GM12878 (cell line): Measurements from ENCODE around the gene CFAP45. TPM values are rescaled to one million over a fixed set of nuclear protein-coding genes. Genes with fewer than 3 reads are reported as not detected.

Experiments
- CBX5 ChIP-seq: sonication (generic); IDR thresholded peaks from 2 replicates; pipeline ENCODE4 v1.6.1; 2016; ENCODE audit warnings: low read depth, moderate library complexity, mild to moderate bottlenecking, inconsistent platforms
- IRF4 ChIP-seq: IDR thresholded peaks from 2 replicates; pipeline ENCODE4 v1.6.1; 2011; ENCODE audit warnings: low read depth, low read length
- MEF2B ChIP-seq: fragments of 450-650 bp; IDR thresholded peaks from 2 replicates; pipeline ENCODE4 v1.6.1; 2018; ENCODE audit warnings: mild to moderate bottlenecking, moderate library complexity; ENCODE audit not compliant: partially characterized antibody, poor library complexity, severe bottlenecking
- MYC ChIP-seq: IDR thresholded peaks from 2 replicates; pipeline ENCODE4 v1.6.1; 2011; ENCODE audit warnings: mild to moderate bottlenecking, low read length, moderate library complexity, inconsistent platforms; ENCODE audit not compliant: insufficient read depth, insufficient replicate concordance, insufficient read length, severe bottlenecking
- POU2F2 ChIP-seq: IDR thresholded peaks from 3 replicates; pipeline ENCODE4 v1.6.1; 2011; ENCODE audit warnings: low read depth, mild to moderate bottlenecking, low read length, borderline replicate concordance
- SREBF1 ChIP-seq: IDR thresholded peaks from 2 replicates; pipeline ENCODE4 v1.6.1; 2012; ENCODE audit warnings: mild to moderate bottlenecking, low read length
- TCF7 ChIP-seq: IDR thresholded peaks from 2 replicates; pipeline ENCODE4 v1.6.1; 2014; ENCODE audit warnings: antibody characterized with exemption, borderline replicate concordance
- polyA plus RNA-seq, 11 experiments: library from polyadenylated mRNA; depleted of rRNA in 4 of 11; unstranded in 6 of 11; stranded (reverse) in 5 of 11; fragments of >200 nt; fragmentation: Nextera tagmentation in 4 of 11; fragmentation: Illumina TruSeq in 1 of 11; extraction: Ambion mirVana in 4 of 11; extraction: Trizol in 1 of 11; gene quantifications; 1 replicate in 1 of 11; 2 replicates in 10 of 11; pipeline versions ENCODE4 v1.2.1 to v1.2.3, GENCODE V29; 2011 to 2016; ENCODE audit warnings: inconsistent platforms in 2 of 11, missing spikeins in 2 of 11, low read depth in 1 of 11
- total RNA-seq, 4 experiments: library from RNA; depleted of rRNA in 3 of 4; stranded (reverse); fragments of >200 nt in 3 of 4; fragmentation: Illumina TruSeq in 1 of 4; extraction: Trizol in 1 of 4; gene quantifications; 2 replicates each; pipeline versions ENCODE4 v1.2.1 to v1.2.3, GENCODE V29; 2013 to 2021
- TF ChIP-seq, protein P1 (sequence below): fragments of 150-350 bp; IDR thresholded peaks from 2 replicates; pipeline ENCODE4 v1.6.1; 2014; ENCODE audit warnings: mild to moderate bottlenecking, low read depth, low read length
- TF ChIP-seq, protein P2 (sequence below), 3 experiments: IDR thresholded peaks in 2 of 3; conservative IDR thresholded peaks in 1 of 3; 2 replicates each; pipeline ENCODE4 v1.5.1; 2011; ENCODE audit warnings: low read depth in 3 of 3, low read length in 3 of 3, mild to moderate bottlenecking in 3 of 3, control low read depth in 2 of 3, moderate library complexity in 2 of 3, inconsistent platforms in 1 of 3, mixed read lengths in 1 of 3; ENCODE audit not compliant: control insufficient read depth in 2 of 3, insufficient read depth in 1 of 3; ENCODE audit errors: extremely low read depth in 1 of 3
- TF ChIP-seq, protein P3 (sequence below): fragments of 450-650 bp; IDR thresholded peaks from 2 replicates; pipeline ENCODE4 v1.6.1; 2014; ENCODE audit warnings: mild to moderate bottlenecking

The CFAP45 gene
- total and polyA plus RNA-seq, 10 of the 15 experiments (the other 5 are each of a cell fraction or from before 2014, with no cell fraction given), result 0.43 to 0.91 (median 0.67) TPM

DNA sequence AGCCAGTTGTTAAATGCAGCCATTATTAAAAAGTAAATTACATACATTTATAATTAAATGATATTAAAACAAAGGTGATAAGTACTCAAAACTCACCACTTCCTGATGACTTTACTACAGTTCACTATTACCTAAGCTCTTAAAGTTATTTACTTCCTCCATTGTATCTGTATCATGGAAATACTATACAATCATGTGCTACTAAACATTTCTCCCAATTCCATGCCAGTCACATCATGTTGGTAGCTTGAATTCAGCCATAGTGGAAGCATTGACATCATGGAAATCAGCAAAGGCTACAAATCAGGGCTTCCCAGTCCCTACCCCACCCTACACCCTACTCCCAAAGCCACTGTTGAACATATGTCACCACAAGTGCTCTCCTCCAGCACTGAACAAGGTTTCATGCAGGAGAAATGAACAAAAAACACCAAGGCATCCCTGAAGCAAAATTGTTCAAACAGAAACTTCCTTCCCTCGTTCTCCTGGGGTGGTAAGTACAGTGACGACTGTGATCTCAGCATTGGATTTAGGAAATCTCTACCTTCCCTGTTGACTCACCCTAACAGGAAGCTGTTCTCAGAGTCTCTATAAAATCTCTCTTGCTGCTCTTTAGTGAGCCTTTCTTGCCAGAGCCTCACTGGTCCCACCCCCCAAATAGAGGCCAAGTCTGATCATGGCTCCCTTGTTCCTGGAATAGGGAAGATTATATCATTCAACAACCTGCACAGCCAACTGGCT is 50.2 kb downstream of the CFAP45 start (continued):
- no peak for TF ChIP-seq MEF2B
- no peak for TF ChIP-seq CBX5
- TF ChIP-seq, protein P1, sequence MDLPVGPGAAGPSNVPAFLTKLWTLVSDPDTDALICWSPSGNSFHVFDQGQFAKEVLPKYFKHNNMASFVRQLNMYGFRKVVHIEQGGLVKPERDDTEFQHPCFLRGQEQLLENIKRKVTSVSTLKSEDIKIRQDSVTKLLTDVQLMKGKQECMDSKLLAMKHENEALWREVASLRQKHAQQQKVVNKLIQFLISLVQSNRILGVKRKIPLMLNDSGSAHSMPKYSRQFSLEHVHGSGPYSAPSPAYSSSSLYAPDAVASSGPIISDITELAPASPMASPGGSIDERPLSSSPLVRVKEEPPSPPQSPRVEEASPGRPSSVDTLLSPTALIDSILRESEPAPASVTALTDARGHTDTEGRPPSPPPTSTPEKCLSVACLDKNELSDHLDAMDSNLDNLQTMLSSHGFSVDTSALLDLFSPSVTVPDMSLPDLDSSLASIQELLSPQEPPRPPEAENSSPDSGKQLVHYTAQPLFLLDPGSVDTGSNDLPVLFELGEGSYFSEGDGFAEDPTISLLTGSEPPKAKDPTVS, result no peak
- no peak for TF ChIP-seq TCF7
- no peak for TF ChIP-seq IRF4
- TF ChIP-seq, protein P2, sequence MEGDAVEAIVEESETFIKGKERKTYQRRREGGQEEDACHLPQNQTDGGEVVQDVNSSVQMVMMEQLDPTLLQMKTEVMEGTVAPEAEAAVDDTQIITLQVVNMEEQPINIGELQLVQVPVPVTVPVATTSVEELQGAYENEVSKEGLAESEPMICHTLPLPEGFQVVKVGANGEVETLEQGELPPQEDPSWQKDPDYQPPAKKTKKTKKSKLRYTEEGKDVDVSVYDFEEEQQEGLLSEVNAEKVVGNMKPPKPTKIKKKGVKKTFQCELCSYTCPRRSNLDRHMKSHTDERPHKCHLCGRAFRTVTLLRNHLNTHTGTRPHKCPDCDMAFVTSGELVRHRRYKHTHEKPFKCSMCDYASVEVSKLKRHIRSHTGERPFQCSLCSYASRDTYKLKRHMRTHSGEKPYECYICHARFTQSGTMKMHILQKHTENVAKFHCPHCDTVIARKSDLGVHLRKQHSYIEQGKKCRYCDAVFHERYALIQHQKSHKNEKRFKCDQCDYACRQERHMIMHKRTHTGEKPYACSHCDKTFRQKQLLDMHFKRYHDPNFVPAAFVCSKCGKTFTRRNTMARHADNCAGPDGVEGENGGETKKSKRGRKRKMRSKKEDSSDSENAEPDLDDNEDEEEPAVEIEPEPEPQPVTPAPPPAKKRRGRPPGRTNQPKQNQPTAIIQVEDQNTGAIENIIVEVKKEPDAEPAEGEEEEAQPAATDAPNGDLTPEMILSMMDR (IDR thresholded peaks at IDR 0.05 in 2 of 3, conservative IDR thresholded peaks at IDR 0.05 in 1 of 3; ENCODE audit: control insufficient read depth in 2 of 3, extremely low read depth in 1 of 3, insufficient read depth in 1 of 3, low read depth in 3 of 3, low read length in 3 of 3), result no peak
- TF ChIP-seq, protein P3, sequence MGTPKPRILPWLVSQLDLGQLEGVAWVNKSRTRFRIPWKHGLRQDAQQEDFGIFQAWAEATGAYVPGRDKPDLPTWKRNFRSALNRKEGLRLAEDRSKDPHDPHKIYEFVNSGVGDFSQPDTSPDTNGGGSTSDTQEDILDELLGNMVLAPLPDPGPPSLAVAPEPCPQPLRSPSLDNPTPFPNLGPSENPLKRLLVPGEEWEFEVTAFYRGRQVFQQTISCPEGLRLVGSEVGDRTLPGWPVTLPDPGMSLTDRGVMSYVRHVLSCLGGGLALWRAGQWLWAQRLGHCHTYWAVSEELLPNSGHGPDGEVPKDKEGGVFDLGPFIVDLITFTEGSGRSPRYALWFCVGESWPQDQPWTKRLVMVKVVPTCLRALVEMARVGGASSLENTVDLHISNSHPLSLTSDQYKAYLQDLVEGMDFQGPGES, result no peak
- no peak for TF ChIP-seq SREBF1
- no peak for TF ChIP-seq MYC
- TF ChIP-seq POU2F2, result no peak
